B cell (primary cell): ENCODE data around the gene HEBP2. TPM values are rescaled to one million over a fixed set of nuclear protein-coding genes. Genes with fewer than 3 reads are reported as not detected.
"Not testable (repeated sequence)": the region's sequence is repeated elsewhere in the genome, so short reads cannot be mapped to it uniquely, and the experiment has no call there.

Experiments
- ATAC-seq: fragments of 200-7000 bp; cut with Tn5 transposase; one replicate; pipeline ENCODE4 v1.10.0; 2021; ENCODE audit warnings: low read depth, mild to moderate bottlenecking, moderate number of reproducible peaks, moderate library complexity
- CTCF ChIA-PET: fragments of 350-600 bp; sonication (Branson Sonifier 250); formaldehyde crosslinking; loops from one replicate; lab custom pipeline; 2021; ENCODE audit warnings: antibody characterized with exemption, inconsistent platforms; lab: Charles Lee
- POLR2A ChIA-PET: fragments of 350-600 bp; sonication (Branson Sonifier 250); formaldehyde crosslinking; loops from one replicate; lab custom pipeline; 2021; ENCODE audit warnings: antibody characterized with exemption; lab: Charles Lee
- DNase-seq: peaks from one replicate; pipeline ENCODE4 v3.0.0; 2013
- H2AFZ ChIP-seq: 2 replicates; pipeline ENCODE4 v1.6.1; 2012; ENCODE audit warnings: mild to moderate bottlenecking, low read depth, low read length; ENCODE audit not compliant: insufficient read depth, poor library complexity, severe bottlenecking
- H3K27ac ChIP-seq, 2 donors: 1 replicate in 1 of 2; 2 replicates in 1 of 2; pipeline ENCODE4 v1.5.1; 2012 to 2013; ENCODE audit warnings: low read length in 2 of 2, mild to moderate bottlenecking in 2 of 2, moderate library complexity in 1 of 2
- H3K27me3 ChIP-seq, 4 experiments: fragments of 200-600 bp in 1 of 4; sonication (generic) in 1 of 4; replicated peaks in 1 of 4; 1 replicate in 2 of 4; 2 replicates in 2 of 4; pipeline versions ENCODE4 v1.6.1 to v1.7.0; 2013 to 2016; ENCODE audit warnings: low read length in 3 of 4, mild to moderate bottlenecking in 2 of 4, mixed read lengths in 1 of 4, moderate library complexity in 1 of 4; ENCODE audit not compliant: insufficient read depth in 4 of 4, control insufficient read depth in 3 of 4; ENCODE audit errors: control extremely low read depth in 1 of 4
- H3K36me3 ChIP-seq, 2 experiments: replicated peaks in 1 of 2; 1 replicate in 1 of 2; 2 replicates in 1 of 2; pipeline versions ENCODE4 v1.6.1 to v1.7.1; 2013; ENCODE audit warnings: low read length in 1 of 2; ENCODE audit not compliant: insufficient read depth in 2 of 2, control insufficient read depth in 1 of 2; ENCODE audit errors: control extremely low read depth in 1 of 2, extremely low read depth in 1 of 2
- H3K4me1 ChIP-seq, 2 donors: fragments of 200-600 bp in 1 of 2; sonication (generic) in 1 of 2; 1 replicate in 1 of 2; 2 replicates in 1 of 2; pipeline versions ENCODE4 v1.5.1 to v1.6.1; 2013 to 2017; ENCODE audit warnings: low read length in 2 of 2; ENCODE audit not compliant: control insufficient read depth in 2 of 2, insufficient read depth in 2 of 2
- H3K4me2 ChIP-seq: replicated peaks from 2 replicates; pipeline ENCODE3; 2012; ENCODE audit warnings: mild to moderate bottlenecking, low read depth, low read length; ENCODE audit not compliant: poor library complexity, severe bottlenecking
- H3K4me3 ChIP-seq, 5 experiments: fragments of 200-600 bp in 1 of 5; sonication (generic) in 1 of 5; 1 replicate in 3 of 5; 2 replicates in 2 of 5; pipeline versions ENCODE4 v1.5.1 to v1.7.0; 2011 to 2016; ENCODE audit warnings: low read length in 4 of 5, mild to moderate bottlenecking in 4 of 5, low read depth in 2 of 5, control low read depth in 1 of 5, moderate library complexity in 1 of 5; ENCODE audit not compliant: insufficient read depth in 1 of 5; ENCODE audit errors: control extremely low read depth in 1 of 5, extremely low read depth in 1 of 5
- H3K79me2 ChIP-seq: fragments of 200-600 bp; sonication (generic); one replicate; pipeline ENCODE4 v1.6.0; 2016; ENCODE audit warnings: low read length; ENCODE audit not compliant: control insufficient read depth, insufficient read depth
- H3K9ac ChIP-seq: fragments of 200-600 bp; sonication (generic); 2 replicates; pipeline ENCODE4 v1.6.1; 2017; ENCODE audit warnings: mild to moderate bottlenecking, low read length, moderate library complexity
- H3K9me3 ChIP-seq, 3 donors: one replicate each; pipeline versions ENCODE4 v1.6.1 to v1.7.1; 2013; ENCODE audit warnings: low read length in 2 of 3; ENCODE audit not compliant: control insufficient read depth in 2 of 3, insufficient read depth in 1 of 3; ENCODE audit errors: control extremely low read depth in 1 of 3
- H4K20me1 ChIP-seq: 2 replicates; pipeline ENCODE4 v1.6.0; 2012; ENCODE audit warnings: mild to moderate bottlenecking, low read length; ENCODE audit not compliant: insufficient read depth, control insufficient read depth, poor library complexity, severe bottlenecking
- H3K27ac Mint-ChIP-seq: one replicate; pipeline ENCODE4 v1.8.0; 2021; ENCODE audit warnings: mixed read lengths
- H3K27me3 Mint-ChIP-seq: one replicate; pipeline ENCODE4 v1.8.0; 2021; ENCODE audit warnings: mixed read lengths
- H3K4me1 Mint-ChIP-seq: one replicate; pipeline ENCODE4 v1.8.0; 2021; ENCODE audit warnings: mixed read lengths
- H3K4me3 Mint-ChIP-seq: one replicate; pipeline ENCODE4 v1.8.0; 2021; ENCODE audit warnings: mixed read lengths
- H3K9me3 Mint-ChIP-seq: one replicate; pipeline ENCODE4 v1.8.0; 2022; ENCODE audit warnings: mixed read lengths; ENCODE audit not compliant: insufficient read depth
- CTCF ChIP-seq: fragments of 200-600 bp; IDR thresholded peaks from one replicate; pipeline ENCODE4 v1.8.0; 2022; ENCODE audit warnings: antibody characterized with exemption, mild to moderate bottlenecking
- EZH2 ChIP-seq: IDR thresholded peaks from 2 replicates; pipeline ENCODE4 v1.6.1; 2012; ENCODE audit warnings: borderline replicate concordance, low read depth, mild to moderate bottlenecking, moderate library complexity, low read length; ENCODE audit not compliant: insufficient read depth, poor library complexity, severe bottlenecking
- WGBS: methylation state at CpG from one replicate; pipeline ENCODE4 v1.1.5; 2013; ENCODE audit warnings: missing lambda C conversion rate; ENCODE audit not compliant: insufficient coverage; 5-methylcytosine and 5-hydroxymethylcytosine counted together
- intact Hi-C: fragments of 100-400 bp; cut with micrococcal nuclease; formaldehyde crosslinking; loops from one replicate; pipeline ENCODE4 v1.10.0; 2022
- polyA minus RNA-seq: library from RNA; depleted of rRNA, polyadenylated mRNA; stranded (reverse); fragments of >200 nt; gene quantifications from 2 replicates; pipeline ENCODE4 v1.2.3, GENCODE V29; 2012
- polyA plus RNA-seq: library from polyadenylated mRNA; depleted of rRNA; stranded (reverse); fragments of >200 nt; gene quantifications from 2 replicates; pipeline ENCODE4 v1.2.3, GENCODE V29; 2012
- total RNA-seq, 2 donors: library from RNA; stranded (reverse); fragments of 120-200 nt in 1 of 2; gene quantifications; 1 replicate in 1 of 2; 2 replicates in 1 of 2; pipeline versions ENCODE4 v1.2.3 to v1.2.4, GENCODE V29; 2013 to 2022

The HEBP2 gene
- total RNA-seq (35.1 and 40.7 TPM in 2 replicates), polyA plus RNA-seq (8.5 and 12.4 TPM in 2 replicates), polyA minus RNA-seq (8.7 and 14.7 TPM in 2 replicates)
- 38.2 TPM for total RNA-seq (2013)

GRCh38 chr6:138403801-138404665 lies at the start of gene HEBP2:
HEBP2 (plus strand) TSS chr6:138404223; CDS start chr6:138404496, 273 bp downstream.
- Histone ChIP-seq H4K20me1 (no peaks in the 10 kb centered on the region), H3K9ac (peak within 1 kb of the TSS; percentile 94), H3K4me3 (peak within 1 kb of the TSS; percentile 83 to 95 (median 93)), H3K27ac (peak within 1 kb of the TSS; percentile 55 to 93), H3K27me3 (no peaks in the 10 kb centered on the region), H3K79me2 (no peaks in the 10 kb centered on the region), H3K4me2 (peak within 1 kb of the TSS; percentile 99), H3K4me1 (peaks cover 8 to 16% of the 10 kb centered on the region in 2 donors), H3K36me3 (peaks cover 9 to 27% of the 10 kb centered on the region in 2 experiments), H2AFZ (peak within 1 kb of the TSS; percentile 97), H3K9me3 (no peaks in the 10 kb centered on the region)
- Mint-ChIP-seq H3K9me3 (no peaks in the 10 kb centered on the region), H3K27ac (peak within 1 kb of the TSS; percentile 94), H3K27me3 (no peaks in the 10 kb centered on the region), H3K4me1 (peaks cover 23% of the 10 kb centered on the region), H3K4me3 (peak within 1 kb of the TSS; percentile 89)
- ATAC-seq, result peak; percentile 86
- intact Hi-C loops, result loop anchor here (1.0 to 10.0 kb wide), 8 partner anchors 115 to 1299 kb away; partner anchors contain the start of genes ABRACL, CCDC28A and PERP
- TF ChIP-seq CTCF (peak; percentile 52), EZH2 (no peak)
- POLR2A ChIA-PET, result interaction anchor here (0.6 kb wide), 1 partner anchor 186 kb away, joined by 3 read pairs; no protein-coding TSS in a partner anchor
- CTCF ChIA-PET, result interaction anchor here (0.5 to 4.1 kb wide), 18 partner anchors 10 to 1697 kb away, joined by 3 to 39 read pairs (median 4); partner anchors contain the start of gene CCDC28A
- WGBS, result under 1% methylated on average over 84 of the region's 92 CpGs
- peak; percentile 93 for DNase-seq

DNA sequence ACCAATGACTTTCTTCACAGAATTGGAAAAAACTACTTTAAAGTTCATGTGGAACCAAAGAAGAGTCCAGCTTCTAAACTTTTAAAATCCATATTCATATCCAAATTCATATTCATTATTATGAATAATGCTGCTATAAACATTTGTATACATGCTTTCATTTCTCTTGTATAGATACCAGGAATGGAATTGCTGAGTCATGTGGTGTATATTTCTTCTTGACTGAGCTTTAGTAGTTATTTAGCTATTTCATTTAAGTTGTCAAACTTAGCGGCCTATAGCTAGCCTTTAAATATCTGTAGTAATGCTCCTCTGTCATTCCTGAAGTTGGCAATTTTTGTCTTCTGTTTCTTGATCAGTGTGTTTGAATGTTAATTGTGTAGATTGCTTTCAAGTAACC lies 46.1 kb upstream of the HEBP2 start:
- TF ChIP-seq CTCF (no peak), EZH2 (no peak)
- DNase-seq (no peak), ATAC-seq (no peak)
- Histone ChIP-seq H3K4me1 (no peaks in the 10 kb centered on the region), H4K20me1 (no peaks in the 10 kb centered on the region), H3K27me3 (no peaks in the 10 kb centered on the region), H3K9me3 (no peaks in the 10 kb centered on the region), H3K27ac (no peak overlapping the region), H3K9ac (no peak overlapping the region), H2AFZ (no peak overlapping the region), H3K4me2 (no peak overlapping the region), H3K36me3 (no peaks in the 10 kb centered on the region), H3K4me3 (no peak overlapping the region), H3K79me2 (no peaks in the 10 kb centered on the region)
- ChIA-PET CTCF (no interaction called here), POLR2A (no interaction called here)
- intact Hi-C loops, result no loop called here
- Mint-ChIP-seq H3K27me3 (peaks cover 27% of the 10 kb centered on the region), H3K9me3 (no peaks in the 10 kb centered on the region), H3K4me3 (no peak overlapping the region), H3K27ac (no peak overlapping the region), H3K4me1 (no peaks in the 10 kb centered on the region)
- WGBS, result no CpG with 5 or more reads among the region's 1 CpG

GRCh38 chr6:138368684-138369083 lies 35.3 kb upstream of the HEBP2 start:
- H3K27me3 Mint-ChIP-seq, result peaks cover 29% of the 10 kb centered on the region
- H2AFZ ChIP-seq, H3K4me1 Mint-ChIP-seq, H3K4me1 ChIP-seq, H3K27me3 ChIP-seq, CTCF ChIA-PET, H3K9me3 ChIP-seq, H4K20me1 ChIP-seq, H3K9me3 Mint-ChIP-seq, H3K27ac Mint-ChIP-seq, H3K9ac ChIP-seq, POLR2A ChIA-PET, H3K4me3 ChIP-seq, H3K4me2 ChIP-seq, H3K27ac ChIP-seq, DNase-seq, H3K36me3 ChIP-seq, H3K4me3 Mint-ChIP-seq, H3K79me2 ChIP-seq, intact Hi-C loops, ATAC-seq: not testable (repeated sequence)
- WGBS, result no CpG with 5 or more reads among the region's 8 CpGs
